Measurements from ENCODE around the gene CYLD. TPM values are rescaled to one million over a fixed set of nuclear protein-coding genes. Genes with fewer than 3 reads are reported as not detected.

CYLD gene
- total and polyA plus RNA-seq, 4 experiments from 2014 or later, result 206 to 299 (median 274) TPM

GRCh38 chr16:50767197-50767596 lies 25.3 kb downstream of the CYLD start:
- peaks cover 70 to 100% (median 87%) of the 10 kb centered on the region in 4 donors for H3K4me1 Mint-ChIP-seq

DNA sequence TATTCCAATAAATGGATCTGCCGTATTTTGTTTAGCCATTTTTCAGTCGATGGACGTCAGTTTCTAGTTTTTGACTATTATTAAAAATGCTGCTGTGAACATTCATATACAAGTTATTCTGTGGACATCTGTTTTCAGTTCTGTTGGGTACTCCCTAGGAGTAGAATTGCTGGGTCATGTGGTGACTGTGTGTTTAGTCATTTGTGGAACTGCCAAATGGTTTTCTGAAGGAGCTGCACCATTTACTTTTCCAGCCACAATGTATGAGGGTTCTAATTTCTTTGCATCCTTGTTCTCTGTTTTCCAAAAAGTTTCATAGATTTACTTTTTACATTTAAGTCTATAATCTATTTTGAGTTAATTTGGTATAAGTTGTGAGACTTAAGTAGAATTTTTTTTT lies 29.5 kb downstream of the CYLD start:
- intact Hi-C loops (cut with micrococcal nuclease), result no loop called here
- Histone ChIP-seq H3K36me3 (ENCODE audit: insufficient read depth, low read length) (peaks cover 14% of the 10 kb centered on the region), H3K27ac (ENCODE audit: low read depth, low read length) (no peak overlapping the region), H3K27me3 (ENCODE audit: insufficient read depth, low read length) (no peaks in the 10 kb centered on the region), H3K4me3 (ENCODE audit: low read length in 2 of 2) (no peak overlapping the region), H3K4me1 (ENCODE audit: insufficient read depth, low read length) (peaks cover 96% of the 10 kb centered on the region), H3K9me3 (ENCODE audit: control insufficient read depth in 1 of 2, low read length in 2 of 2) (no peaks in the 10 kb centered on the region)
- Mint-ChIP-seq H3K9me3 (peaks cover 0 to under 1% (median 0%) of the 10 kb centered on the region in 8 donors), H3K27ac (peak overlapping the region in 2 of 7 donors; percentile 31 to 64), H3K27me3 (no peaks in the 10 kb centered on the region), H3K4me3 (peak overlapping the region in 4 of 8 donors; percentile 15 to 76 (median 34)), H3K36me3 (peaks cover 79 to 84% of the 10 kb centered on the region in 2 donors), H3K4me1 (peaks cover 59 to 99% (median 76%) of the 10 kb centered on the region in 4 donors)
- POLR2A ChIA-PET (ENCODE audit: partially characterized antibody), result interaction anchor here (1.1 kb wide), 1 partner anchor 9 kb away, joined by 7 read pairs; no protein-coding TSS in a partner anchor
- DNase-seq, result no peak
- CTCF ChIA-PET (ENCODE audit: partially characterized antibody), result no interaction called here

More at GRCh38 chr16:50767197-50767596, 25.3 kb downstream of the CYLD start:
- H3K27me3 Mint-ChIP-seq, result no peaks in the 10 kb centered on the region
- Histone ChIP-seq H3K4me3 (ENCODE audit: low read length in 2 of 2) (no peak overlapping the region), H3K36me3 (ENCODE audit: insufficient read depth, low read length) (peaks cover 16% of the 10 kb centered on the region), H3K27me3 (ENCODE audit: insufficient read depth, low read length) (no peaks in the 10 kb centered on the region), H3K4me1 (ENCODE audit: insufficient read depth, low read length) (peaks cover 99% of the 10 kb centered on the region), H3K27ac (ENCODE audit: low read depth, low read length) (no peak overlapping the region), H3K9me3 (ENCODE audit: control insufficient read depth in 1 of 2, low read length in 2 of 2) (no peaks in the 10 kb centered on the region)
- intact Hi-C loops (cut with micrococcal nuclease), result loop anchor here (2.0 kb wide), 2 partner anchors 14 kb away; no protein-coding TSS in a partner anchor
- ChIA-PET CTCF (ENCODE audit: partially characterized antibody) (interaction anchor here (1.1 to 2.3 kb wide), 7 partner anchors 9 to 741 kb away, joined by 3 to 13 read pairs (median 4); partner anchors contain the start of gene SNX20), POLR2A (ENCODE audit: partially characterized antibody) (interaction anchor here (0.7 to 4.2 kb wide), 7 partner anchors 10 to 47 kb away, joined by 3 to 25 read pairs (median 4); no protein-coding TSS in a partner anchor)
- peak in 4 of 5 donors; percentile 26 to 43 (median 32) for DNase-seq
- H3K36me3 Mint-ChIP-seq, result peaks cover 84 to 86% of the 10 kb centered on the region in 2 donors
- H3K4me3 Mint-ChIP-seq, result peak overlapping the region in 7 of 8 donors; percentile 53 to 84 (median 69)
- H3K27ac Mint-ChIP-seq, result peak overlapping the region; percentile 23 to 90 (median 76)
- H3K9me3 Mint-ChIP-seq, result peaks cover 0 to 8% (median 0%) of the 10 kb centered on the region in 8 donors

DNA sequence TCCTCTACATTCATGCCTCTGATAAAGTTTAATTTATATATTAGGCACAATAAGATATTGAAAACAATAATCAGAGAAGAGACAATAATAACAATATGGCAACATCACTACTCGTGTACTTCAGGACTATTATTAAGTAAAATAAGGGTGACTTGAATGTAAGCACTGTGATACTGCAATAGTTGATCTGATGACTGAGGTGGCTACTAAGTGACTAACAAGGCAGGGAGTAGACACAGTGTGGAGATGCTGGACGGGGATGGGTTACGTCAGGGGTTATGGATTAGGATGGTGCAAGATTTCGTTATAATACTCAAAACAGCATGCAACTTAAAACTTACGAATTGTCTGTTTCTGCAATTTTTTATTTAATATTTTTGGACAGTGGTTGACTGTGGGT lies 32.5 kb downstream of the CYLD start:
- H3K9me3 ChIP-seq (ENCODE audit: control insufficient read depth in 1 of 2, low read length in 2 of 2), result no peaks in the 10 kb centered on the region
- peaks cover 34% of the 10 kb centered on the region for H3K36me3 ChIP-seq (ENCODE audit: insufficient read depth, low read length)
- H3K4me3 Mint-ChIP-seq, result peak overlapping the region in 4 of 8 donors; percentile 10 to 59 (median 38)
- ChIA-PET POLR2A (ENCODE audit: partially characterized antibody) (interaction anchor here (1.3 kb wide), 1 partner anchor 107 kb away, joined by 3 read pairs; no protein-coding TSS in a partner anchor), CTCF (ENCODE audit: partially characterized antibody) (interaction anchor here (1.2 kb wide), 1 partner anchor 32 kb away, joined by 8 read pairs; no protein-coding TSS in a partner anchor)
- DNase-seq, result no peak
- H3K27ac ChIP-seq (ENCODE audit: low read depth, low read length), result no peak overlapping the region
- no peaks in the 10 kb centered on the region for H3K9me3 Mint-ChIP-seq
- peaks cover 88% of the 10 kb centered on the region for H3K4me1 ChIP-seq (ENCODE audit: insufficient read depth, low read length)
- no peak overlapping the region for H3K4me3 ChIP-seq (ENCODE audit: low read length in 2 of 2)
- H3K27ac Mint-ChIP-seq, result peak overlapping the region in 3 of 7 donors; percentile 24 to 77 (median 64)
- intact Hi-C loops (cut with micrococcal nuclease), result no loop called here
- peaks cover 52 to 90% (median 65%) of the 10 kb centered on the region in 4 donors for H3K4me1 Mint-ChIP-seq
- peaks cover 74 to 86% of the 10 kb centered on the region in 2 donors for H3K36me3 Mint-ChIP-seq
- H3K27me3 Mint-ChIP-seq, result no peaks in the 10 kb centered on the region
- no peaks in the 10 kb centered on the region for H3K27me3 ChIP-seq (ENCODE audit: insufficient read depth, low read length)

GRCh38 chr16:50774960-50775359 lies 33.1 kb downstream of the CYLD start:
- no peak overlapping the region for H3K4me3 ChIP-seq (ENCODE audit: low read length in 2 of 2)
- POLR2A ChIA-PET (ENCODE audit: partially characterized antibody), result interaction anchor here (1.3 kb wide), 1 partner anchor 108 kb away, joined by 3 read pairs; no protein-coding TSS in a partner anchor
- no peaks in the 10 kb centered on the region for H3K27me3 Mint-ChIP-seq
- peaks cover 74 to 86% of the 10 kb centered on the region in 2 donors for H3K36me3 Mint-ChIP-seq
- no peak for DNase-seq
- no peaks in the 10 kb centered on the region for H3K9me3 ChIP-seq (ENCODE audit: control insufficient read depth in 1 of 2, low read length in 2 of 2)
- peaks cover 51 to 90% (median 65%) of the 10 kb centered on the region in 4 donors for H3K4me1 Mint-ChIP-seq
- intact Hi-C loops (cut with micrococcal nuclease), result no loop called here
- H3K27ac Mint-ChIP-seq, result peak overlapping the region in 5 of 7 donors; percentile 10 to 76 (median 61)
- H3K27ac ChIP-seq (ENCODE audit: low read depth, low read length), result no peak overlapping the region
- CTCF ChIA-PET (ENCODE audit: partially characterized antibody), result no interaction called here
- no peaks in the 10 kb centered on the region for H3K9me3 Mint-ChIP-seq
- no peaks in the 10 kb centered on the region for H3K27me3 ChIP-seq (ENCODE audit: insufficient read depth, low read length)
- H3K4me3 Mint-ChIP-seq, result peak overlapping the region in 5 of 8 donors; percentile 20 to 58 (median 45)
- H3K4me1 ChIP-seq (ENCODE audit: insufficient read depth, low read length), result peaks cover 88% of the 10 kb centered on the region
- peaks cover 38% of the 10 kb centered on the region for H3K36me3 ChIP-seq (ENCODE audit: insufficient read depth, low read length)

DNA sequence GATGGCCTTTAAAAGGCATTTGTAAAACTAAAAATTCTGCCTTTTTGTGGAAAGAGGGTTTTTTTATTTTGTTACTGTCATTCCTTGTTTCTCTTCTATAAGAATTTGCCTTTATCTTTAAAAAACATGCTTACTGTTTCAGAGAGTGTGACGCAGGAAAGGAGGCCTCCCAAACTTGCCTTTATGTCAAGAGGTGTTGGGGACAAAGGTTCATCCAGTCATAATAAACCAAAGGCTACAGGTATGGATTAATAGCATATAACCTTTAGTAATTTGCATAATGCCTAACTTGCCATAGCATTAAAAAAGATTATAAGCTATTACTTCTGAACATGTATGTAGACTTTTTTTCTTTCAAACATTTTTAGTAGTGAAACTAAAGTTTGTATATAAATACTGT lies 34.2 kb downstream of the CYLD start:
- Mint-ChIP-seq H3K9me3 (no peaks in the 10 kb centered on the region), H3K4me3 (peak overlapping the region in 4 of 8 donors; percentile 18 to 57 (median 49)), H3K27me3 (no peaks in the 10 kb centered on the region), H3K36me3 (peaks cover 72 to 87% of the 10 kb centered on the region in 2 donors), H3K27ac (peak overlapping the region in 6 of 7 donors; percentile 15 to 82 (median 62)), H3K4me1 (peaks cover 52 to 88% (median 67%) of the 10 kb centered on the region in 4 donors)
- intact Hi-C loops (cut with micrococcal nuclease), result no loop called here
- Histone ChIP-seq H3K9me3 (ENCODE audit: control insufficient read depth in 1 of 2, low read length in 2 of 2) (no peaks in the 10 kb centered on the region), H3K27me3 (ENCODE audit: insufficient read depth, low read length) (no peaks in the 10 kb centered on the region), H3K27ac (ENCODE audit: low read depth, low read length) (no peak overlapping the region), H3K36me3 (ENCODE audit: insufficient read depth, low read length) (peaks cover 42% of the 10 kb centered on the region), H3K4me1 (ENCODE audit: insufficient read depth, low read length) (peaks cover 88% of the 10 kb centered on the region), H3K4me3 (ENCODE audit: low read length in 2 of 2) (no peak overlapping the region)
- ChIA-PET POLR2A (ENCODE audit: partially characterized antibody) (interaction anchor here (1.9 kb wide), 1 partner anchor 35 kb away, joined by 6 read pairs; the partner anchor contains the start of gene CYLD), CTCF (ENCODE audit: partially characterized antibody) (interaction anchor here (1.0 to 3.9 kb wide), 7 partner anchors 10 to 109 kb away, joined by 3 to 22 read pairs (median 4); partner anchors contain the start of gene CYLD)
- DNase-seq, result peak in 1 of 5 donors; percentile 8

- H3K27ac ChIP-seq (ENCODE audit: low read depth, low read length), result no peak overlapping the region
- intact Hi-C loops (cut with micrococcal nuclease), result loop anchor here (2.0 kb wide), 1 partner anchor 18 kb away; no protein-coding TSS in a partner anchor
Observed at GRCh38 chr16:50778284-50779163, 36.6 kb downstream of the CYLD start.

More at GRCh38 chr16:50778284-50779163, 36.6 kb downstream of the CYLD start:
- H3K27ac Mint-ChIP-seq, result peak overlapping the region; percentile 71 to 95 (median 88)
- ChIA-PET POLR2A (ENCODE audit: partially characterized antibody) (interaction anchor here (0.9 to 1.1 kb wide), 2 partner anchors 13 to 28 kb away, joined by 3 read pairs; no protein-coding TSS in a partner anchor), CTCF (ENCODE audit: partially characterized antibody) (interaction anchor here (1.6 to 3.9 kb wide), 3 partner anchors 28 to 112 kb away, joined by 4 to 22 read pairs (median 18); no protein-coding TSS in a partner anchor)
- Histone ChIP-seq H3K4me3 (ENCODE audit: low read length in 2 of 2) (no peak overlapping the region), H3K4me1 (ENCODE audit: insufficient read depth, low read length) (peaks cover 84% of the 10 kb centered on the region), H3K9me3 (ENCODE audit: control insufficient read depth in 1 of 2, low read length in 2 of 2) (no peaks in the 10 kb centered on the region), H3K27me3 (ENCODE audit: insufficient read depth, low read length) (no peaks in the 10 kb centered on the region), H3K36me3 (ENCODE audit: insufficient read depth, low read length) (peaks cover 49% of the 10 kb centered on the region)
- H3K4me1 Mint-ChIP-seq, result peaks cover 51 to 82% (median 63%) of the 10 kb centered on the region in 4 donors
- no peaks in the 10 kb centered on the region for H3K27me3 Mint-ChIP-seq
- H3K36me3 Mint-ChIP-seq, result peaks cover 66 to 85% of the 10 kb centered on the region in 2 donors
- peak overlapping the region in 6 of 8 donors; percentile 9 to 62 (median 31) for H3K4me3 Mint-ChIP-seq
- DNase-seq, result no peak
- no peaks in the 10 kb centered on the region for H3K9me3 Mint-ChIP-seq
